Measurements from ENCODE around the gene RASL10A.
A peak's percentile ranks its signal among the peaks of the same experiment; 100 is the strongest.

The RASL10A gene

GRCh38 chr22:29301716-29302401, 13.6 kb downstream of the RASL10A start:
- DNase-seq = peak in 1 of 2 experiments; percentile 32

- DNase-seq = peak; percentile 49 to 51
These were observed 14.5 kb downstream of the RASL10A start for GRCh38 chr22:29300807-29301601.

DNA sequence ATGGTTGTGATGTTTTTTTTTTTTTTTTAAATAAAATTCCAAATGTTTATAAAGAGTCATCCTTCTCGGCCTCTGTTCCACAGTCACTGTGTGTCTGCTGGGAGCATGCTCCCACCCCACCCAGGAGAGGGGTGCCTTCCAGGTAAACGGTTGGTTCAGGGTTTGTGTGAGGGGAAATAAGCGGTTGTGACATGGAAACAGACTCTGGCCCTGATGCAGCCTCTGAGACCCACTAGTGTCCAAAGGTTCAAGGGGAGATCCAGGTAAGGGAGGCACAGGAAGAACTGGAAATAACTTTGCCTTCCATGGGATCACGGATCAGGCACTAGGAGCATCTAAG, 15.1 kb downstream of the RASL10A start:
- DNase-seq = peak in 1 of 2 experiments; percentile 19

DNA sequence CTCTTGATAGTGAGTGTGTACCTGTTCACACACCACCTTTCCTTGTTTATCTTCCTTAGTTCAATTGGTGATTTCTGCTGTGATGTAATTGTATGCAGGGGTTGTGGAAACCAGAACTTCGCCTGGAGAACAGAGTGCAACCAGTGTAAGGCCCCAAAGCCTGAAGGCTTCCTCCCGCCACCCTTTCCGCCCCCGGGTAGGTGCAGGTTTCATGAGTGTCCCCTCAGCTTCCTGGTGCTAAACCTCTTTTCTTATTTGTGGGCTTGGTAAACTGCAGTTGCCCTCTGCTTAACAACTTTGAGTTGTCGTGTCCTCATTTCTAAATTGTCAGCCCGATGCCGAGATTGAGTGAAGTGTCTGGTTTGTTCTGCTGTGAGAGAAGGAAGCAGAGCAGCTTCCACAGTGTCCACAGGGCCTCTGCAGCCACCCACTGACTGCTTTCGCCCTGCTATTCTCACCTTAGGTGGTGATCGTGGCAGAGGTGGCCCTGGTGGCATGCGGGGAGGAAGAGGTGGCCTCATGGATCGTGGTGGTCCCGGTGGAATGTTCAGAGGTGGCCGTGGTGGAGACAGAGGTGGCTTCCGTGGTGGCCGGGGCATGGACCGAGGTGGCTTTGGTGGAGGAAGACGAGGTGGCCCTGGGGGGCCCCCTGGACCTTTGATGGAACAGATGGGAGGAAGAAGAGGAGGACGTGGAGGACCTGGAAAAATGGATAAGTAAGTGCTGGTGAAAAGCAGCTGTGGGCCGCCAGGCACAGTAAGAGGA, 16.2 kb downstream of the RASL10A start:
- peak; percentile 15 to 19 for DNase-seq

DNA sequence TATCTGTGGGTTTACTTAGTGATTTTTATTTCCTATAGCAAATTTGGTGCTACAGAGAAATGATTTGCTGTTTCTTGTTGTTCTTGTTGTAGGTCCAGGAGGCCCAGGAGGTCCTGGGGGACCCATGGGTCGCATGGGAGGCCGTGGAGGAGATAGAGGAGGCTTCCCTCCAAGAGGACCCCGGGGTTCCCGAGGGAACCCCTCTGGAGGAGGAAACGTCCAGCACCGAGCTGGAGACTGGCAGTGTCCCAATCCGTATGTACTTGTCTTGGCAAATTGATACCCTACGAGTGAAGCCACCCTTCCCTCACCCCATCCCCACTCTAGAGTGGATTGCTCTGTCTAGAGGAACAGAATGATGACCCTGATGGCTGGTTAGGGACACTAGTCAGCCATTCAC, 16.9 kb downstream of the RASL10A start:
- peak in 1 of 2 experiments; percentile 21 for DNase-seq

DNA sequence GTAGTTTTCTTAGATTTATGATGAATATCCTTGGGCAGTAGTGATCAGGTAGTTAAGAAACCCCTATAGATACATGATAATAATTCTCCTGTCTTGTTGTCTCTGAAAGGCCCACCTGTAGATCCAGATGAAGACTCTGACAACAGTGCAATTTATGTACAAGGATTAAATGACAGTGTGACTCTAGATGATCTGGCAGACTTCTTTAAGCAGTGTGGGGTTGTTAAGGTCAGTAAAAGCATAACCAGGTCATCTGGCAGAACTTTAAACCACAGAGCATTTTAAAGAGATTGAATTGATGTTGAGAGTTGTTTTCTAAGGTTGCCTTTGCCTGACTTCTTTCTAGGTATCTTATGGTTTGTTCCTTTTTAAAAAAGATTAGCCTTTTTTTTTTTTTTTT, 23.1 kb downstream of the RASL10A start:
- no peak for DNase-seq

DNA sequence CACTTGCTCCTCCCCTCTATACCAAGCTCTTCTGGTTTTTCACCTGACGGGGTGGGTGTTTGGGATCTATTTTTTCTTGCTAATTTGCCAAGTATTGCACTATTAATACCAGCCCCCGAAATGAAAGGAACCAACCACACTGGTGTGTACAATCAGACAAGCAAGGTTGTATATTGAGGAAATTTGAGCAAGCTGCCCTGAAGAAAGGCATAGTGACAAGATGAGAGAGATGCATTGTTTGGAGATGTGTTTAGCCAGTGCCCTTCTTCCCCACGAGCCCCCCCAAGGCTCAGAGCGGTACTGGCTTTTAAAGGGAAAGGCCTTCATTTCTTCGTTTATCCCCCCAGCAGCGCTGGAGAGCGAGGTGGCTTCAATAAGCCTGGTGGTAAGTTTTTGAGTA, 24.3 kb downstream of the RASL10A start:
- DNase-seq = peak; percentile 15 to 19

GRCh38 chr22:29290061-29290460, 25.4 kb downstream of the RASL10A start:
- no peak for DNase-seq

- no peak for DNase-seq
These were observed 26.7 kb downstream of the RASL10A start for GRCh38 chr22:29288837-29289236.

- no peak for DNase-seq
These were observed 31.3 kb downstream of the RASL10A start for GRCh38 chr22:29284196-29284595.

GRCh38 chr22:29277927-29278326, 37.6 kb downstream of the RASL10A start:
- peak; percentile 12 to 14 for DNase-seq

DNA sequence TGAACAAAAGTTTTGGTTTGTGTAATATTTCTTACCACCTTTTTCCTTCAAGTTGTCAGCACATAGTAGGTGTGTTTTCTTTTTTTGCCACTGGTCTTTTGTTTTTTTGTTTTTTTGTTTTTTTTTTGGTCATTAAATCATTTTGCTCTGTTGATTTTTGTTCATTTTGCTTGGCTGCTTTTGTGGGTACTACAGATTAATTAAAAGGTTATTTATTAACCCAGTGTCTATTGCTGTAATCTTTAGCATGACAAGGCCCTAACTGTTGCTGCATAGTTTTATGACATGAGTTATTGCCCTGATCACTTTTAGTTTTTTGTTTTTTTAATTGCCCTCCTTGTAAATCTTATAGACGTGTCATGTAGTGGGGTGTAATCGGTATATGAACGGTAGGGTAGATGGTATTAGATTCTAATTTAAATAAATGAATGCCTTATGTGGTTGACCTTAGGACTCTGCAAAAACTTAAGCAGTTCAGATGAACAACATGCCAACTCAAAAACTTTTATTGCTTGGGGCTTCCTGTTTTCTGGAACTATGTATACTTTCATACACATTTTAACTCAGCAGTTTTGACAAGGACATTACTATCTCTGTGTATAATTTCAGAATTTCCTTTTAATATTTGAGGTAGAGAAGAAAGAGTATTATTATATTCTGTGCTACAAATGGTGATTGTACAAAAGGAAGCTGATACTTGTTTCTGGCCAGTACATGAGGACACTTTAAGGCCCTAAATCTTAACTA, 39.5 kb downstream of the RASL10A start:
- no peak for DNase-seq

GRCh38 chr22:29275167-29275566, 40.3 kb downstream of the RASL10A start:
- no peak for DNase-seq

DNA sequence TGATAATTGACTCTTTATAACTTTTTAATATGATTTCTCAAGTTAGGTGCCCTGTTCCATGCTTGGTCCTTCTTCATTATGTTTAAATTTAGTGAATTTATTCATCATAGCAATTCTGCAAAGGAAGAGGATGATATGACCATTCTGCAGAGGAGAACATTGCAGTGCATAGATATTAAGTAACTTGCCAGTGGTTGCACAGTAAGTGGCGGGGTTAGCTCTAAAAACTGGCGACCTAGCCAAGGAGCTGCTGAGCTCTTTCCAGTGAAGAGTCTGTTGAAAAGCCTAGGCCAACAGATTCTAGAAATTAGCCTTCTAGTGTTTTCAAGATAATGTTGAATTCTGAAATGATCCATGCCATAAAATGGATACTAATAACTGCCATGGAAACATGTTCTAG, 42.9 kb downstream of the RASL10A start:
- DNase-seq = no peak

DNA sequence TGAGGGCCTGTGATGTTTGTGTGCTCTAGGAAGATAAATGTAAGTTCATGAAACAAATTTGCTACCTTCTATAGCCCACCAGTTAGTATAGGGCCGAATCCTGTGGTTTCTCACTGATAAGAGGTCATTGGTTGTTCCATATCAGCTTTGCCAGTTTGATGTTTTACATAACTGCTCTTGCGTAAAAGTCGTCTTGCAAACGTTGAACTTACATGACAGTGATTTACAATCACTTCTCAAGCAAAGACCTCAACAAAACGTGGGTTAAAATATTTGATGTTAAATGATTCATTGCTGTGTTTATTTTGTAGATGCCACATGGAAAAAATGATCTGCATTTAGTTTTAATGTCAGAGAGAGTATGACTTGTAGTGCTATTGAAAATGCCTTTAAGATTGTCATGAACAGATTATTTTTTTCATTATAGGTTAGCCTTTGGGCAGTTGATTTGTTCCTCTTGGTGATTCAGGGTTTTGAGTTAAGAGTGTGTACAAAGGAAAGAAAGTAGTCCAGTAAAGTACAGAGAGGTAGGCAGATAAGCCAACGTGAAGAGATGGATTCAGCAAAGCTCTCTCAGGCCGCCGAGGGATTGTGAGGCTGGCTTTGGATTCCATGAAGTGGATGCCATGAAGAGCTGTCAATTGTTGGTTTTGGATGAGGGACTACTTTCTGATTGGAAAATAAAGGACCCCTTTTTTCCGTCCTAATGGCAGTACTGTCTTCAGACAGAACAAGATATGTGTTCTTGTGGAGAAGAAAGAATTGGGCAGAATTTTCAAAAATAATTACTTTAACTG, 44.8 kb downstream of the RASL10A start:
- no peak for DNase-seq

GRCh38 chr22:29269731-29270474, 45.6 kb downstream of the RASL10A start:
- no peak for DNase-seq

- peak in 1 of 2 experiments; percentile 29 for DNase-seq
These were observed 46.3 kb downstream of the RASL10A start for GRCh38 chr22:29269230-29269604.

DNA sequence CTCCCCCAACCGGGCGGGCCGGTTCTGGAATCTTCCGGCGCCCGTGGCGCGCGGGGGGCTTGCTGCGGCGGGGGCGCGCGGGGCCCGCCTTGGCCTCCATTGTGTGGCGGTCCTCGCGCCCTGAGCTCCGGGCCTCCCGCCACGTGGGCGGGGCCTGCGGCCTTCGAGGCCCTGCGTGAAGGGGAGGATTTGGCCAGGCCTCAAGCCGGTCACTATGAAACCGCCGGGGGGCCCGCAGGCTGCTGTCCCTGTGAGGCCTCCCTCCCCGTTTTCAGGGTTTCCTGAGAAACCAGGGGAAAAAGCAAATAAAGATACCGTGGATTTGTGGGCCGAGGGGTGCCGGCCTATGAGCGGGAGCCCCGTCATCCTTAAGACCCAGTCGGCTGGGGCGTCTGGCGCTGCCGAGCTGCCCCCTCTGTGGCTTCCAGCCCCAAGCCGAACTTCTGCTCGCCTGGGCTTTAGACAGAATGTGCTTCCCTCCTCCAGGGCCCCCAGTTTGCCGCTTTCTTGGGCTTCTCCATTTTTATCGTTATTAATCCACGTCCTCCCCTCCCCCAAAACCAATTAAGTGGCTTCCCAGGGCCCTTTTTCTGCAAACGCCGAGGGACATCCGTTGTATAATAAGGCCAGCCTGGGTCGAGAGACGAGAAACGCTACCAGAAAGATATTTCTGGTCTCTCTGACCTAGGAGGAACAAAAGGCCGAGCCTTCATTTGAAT, 46.8 kb downstream of the RASL10A start:
- peak; percentile 65 to 67 for DNase-seq

DNA sequence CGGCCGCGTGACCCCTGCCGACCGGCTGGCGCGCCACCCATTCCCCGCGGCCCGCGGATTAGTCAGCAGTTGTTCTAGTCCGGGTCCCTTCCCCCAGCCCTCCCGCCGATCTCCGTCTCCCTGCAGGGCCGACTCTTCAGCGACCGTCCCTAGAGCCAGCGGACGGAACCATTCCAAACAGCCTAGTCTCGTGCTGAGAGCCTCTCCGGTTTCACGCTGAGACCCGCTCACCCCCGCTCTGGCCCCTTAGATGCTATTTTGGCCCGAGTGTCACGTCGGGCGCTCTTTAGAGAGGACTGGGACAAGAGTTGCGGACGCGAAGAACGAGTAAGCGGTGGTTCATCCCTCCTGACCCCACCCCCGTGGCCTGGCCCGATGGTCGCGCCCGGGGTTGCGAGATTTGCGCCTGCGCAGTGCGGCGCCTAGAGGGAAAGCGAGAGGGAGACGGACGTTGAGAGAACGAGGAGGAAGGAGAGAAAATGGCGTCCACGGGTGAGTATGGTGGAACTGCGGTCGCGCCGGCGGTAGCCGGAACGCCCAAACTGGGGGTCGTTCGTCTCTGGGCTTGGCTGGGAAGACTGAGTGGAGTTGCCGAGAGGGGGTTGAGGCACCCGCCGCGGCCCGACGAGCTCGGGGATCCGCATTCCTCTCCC, 47.5 kb downstream of the RASL10A start, which contains the start of the genes EWSR1 and RHBDD3:
TSS of gene EWSR1 (plus strand) at position 411 of the 653 bp plus-strand sequence. CDS start at position 480, 69 bp downstream.
TSS of gene RHBDD3 (minus strand) at position 124 of the 653 bp plus-strand sequence. CDS start 2,355 bp downstream, outside the sequence.
- peak; percentile 99 to 100 for DNase-seq

DNA sequence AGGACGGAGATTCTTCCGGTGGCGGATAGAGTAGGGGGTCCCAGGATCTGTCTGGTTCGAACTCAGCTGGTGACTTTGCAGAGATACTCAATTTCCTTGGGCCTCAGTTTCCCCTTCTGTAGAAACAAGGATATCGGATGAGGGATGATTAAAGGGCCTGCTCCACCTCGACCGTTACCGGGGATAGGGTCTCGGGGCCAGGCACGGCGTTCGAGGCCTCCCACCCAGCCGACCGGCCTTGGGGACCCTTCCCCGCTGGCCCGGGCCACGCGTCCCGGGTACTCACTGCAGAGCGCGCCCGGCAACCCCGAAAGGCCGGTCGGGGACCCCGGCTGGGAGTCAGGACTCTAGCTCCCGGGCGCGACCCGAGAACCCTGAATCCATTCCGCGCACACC, 48.0 kb downstream of the RASL10A start:
- no peak for DNase-seq
